ENCODE measurements around the gene YIPF6. TPM values are rescaled to one million over a fixed set of nuclear protein-coding genes. Genes with fewer than 3 reads are reported as not detected.

YIPF6 gene
- total and polyA plus RNA-seq, 2 donors, result 17.1 to 38.3 TPM

Small RNA genes within 50 kb of the gene (small RNA-seq; reads per million reads assigned to genes)
- gene RNU6-245P, result not detected

Other genes with a start within 250 kb of the YIPF6 start
- gene OPHN1, start 65.6 kb upstream of the YIPF6 start, total RNA-seq, result 19.6 TPM
- 4.3 TPM for gene OPHN1, start 65.6 kb upstream of the YIPF6 start, polyA plus RNA-seq
- 6.5 TPM for gene STARD8, start 148.6 kb downstream of the YIPF6 start, total RNA-seq
- gene STARD8, start 148.6 kb downstream of the YIPF6 start, polyA plus RNA-seq, result 12.4 TPM

Data from urinary bladder (tissue), 2 donors.